ENCODE data around the gene ROBO1. TPM values are rescaled to one million over a fixed set of nuclear protein-coding genes. Genes with fewer than 3 reads are reported as not detected.

The ROBO1 gene
- total RNA-seq, 1 experiment from 2014 or later: 35.5 TPM

DNA sequence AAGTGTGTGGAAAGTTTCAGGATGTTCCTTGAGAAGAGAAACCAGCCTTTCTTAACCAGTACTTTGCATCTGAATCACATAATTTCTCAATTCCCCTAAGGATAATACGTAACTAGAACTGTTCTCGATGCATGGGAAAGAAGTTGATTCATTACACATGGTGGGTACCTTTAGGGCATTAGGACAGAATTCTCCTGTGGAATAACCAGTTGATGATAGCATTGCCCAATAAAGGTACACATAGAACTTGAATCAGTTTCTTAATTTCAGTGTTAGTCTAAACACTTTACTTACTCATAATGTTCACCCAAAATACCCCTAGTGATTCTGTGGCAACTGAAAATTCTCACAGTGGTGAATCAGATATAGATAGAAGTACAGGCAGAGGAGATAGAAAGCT lies 1030.9 kb downstream of the ROBO1 start:
- intact Hi-C loops (cut with micrococcal nuclease): no loop called here
- DNase-seq: no peak
- TF ChIP-seq, protein P1, sequence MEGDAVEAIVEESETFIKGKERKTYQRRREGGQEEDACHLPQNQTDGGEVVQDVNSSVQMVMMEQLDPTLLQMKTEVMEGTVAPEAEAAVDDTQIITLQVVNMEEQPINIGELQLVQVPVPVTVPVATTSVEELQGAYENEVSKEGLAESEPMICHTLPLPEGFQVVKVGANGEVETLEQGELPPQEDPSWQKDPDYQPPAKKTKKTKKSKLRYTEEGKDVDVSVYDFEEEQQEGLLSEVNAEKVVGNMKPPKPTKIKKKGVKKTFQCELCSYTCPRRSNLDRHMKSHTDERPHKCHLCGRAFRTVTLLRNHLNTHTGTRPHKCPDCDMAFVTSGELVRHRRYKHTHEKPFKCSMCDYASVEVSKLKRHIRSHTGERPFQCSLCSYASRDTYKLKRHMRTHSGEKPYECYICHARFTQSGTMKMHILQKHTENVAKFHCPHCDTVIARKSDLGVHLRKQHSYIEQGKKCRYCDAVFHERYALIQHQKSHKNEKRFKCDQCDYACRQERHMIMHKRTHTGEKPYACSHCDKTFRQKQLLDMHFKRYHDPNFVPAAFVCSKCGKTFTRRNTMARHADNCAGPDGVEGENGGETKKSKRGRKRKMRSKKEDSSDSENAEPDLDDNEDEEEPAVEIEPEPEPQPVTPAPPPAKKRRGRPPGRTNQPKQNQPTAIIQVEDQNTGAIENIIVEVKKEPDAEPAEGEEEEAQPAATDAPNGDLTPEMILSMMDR (conservative IDR thresholded peaks at IDR 0.05; ENCODE audit: low read depth, low read length): no peak
- TF ChIP-seq EZH2 (IDR thresholded peaks at IDR 0.05; ENCODE audit: low read length, unreplicated experiment) (no peak), EZH2phosphoT487 (IDR thresholded peaks at IDR 0.05; ENCODE audit: borderline replicate concordance, low read length) (no peak)

DNA sequence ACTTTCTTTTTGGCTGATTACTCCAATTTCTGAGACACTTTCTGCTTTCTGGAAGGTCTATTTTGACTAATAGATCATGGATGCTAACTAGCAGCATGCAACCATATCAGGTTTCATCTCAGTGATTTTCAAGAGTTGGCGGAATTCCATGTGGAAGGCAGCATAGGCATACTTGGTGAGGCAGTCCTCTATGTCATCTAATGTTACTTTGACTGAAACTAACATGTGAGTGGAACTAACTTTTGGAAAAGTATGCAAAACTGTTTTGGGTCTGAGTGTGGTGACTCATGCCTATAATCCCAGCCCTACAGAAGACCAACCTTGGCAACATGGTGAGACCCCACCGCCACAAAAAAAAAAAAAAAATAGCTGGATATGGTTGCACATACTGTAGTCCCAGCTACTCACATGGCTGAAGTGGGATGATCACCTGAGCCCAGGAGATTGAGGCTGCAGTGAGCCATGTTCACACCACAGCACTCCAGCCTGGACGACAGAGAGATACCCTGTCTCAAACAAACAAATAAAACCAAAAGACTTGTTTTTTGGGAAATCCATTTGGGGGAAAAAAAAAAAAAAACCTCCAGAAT lies 1033.7 kb downstream of the ROBO1 start:
- Histone ChIP-seq H3K4me1 (ENCODE audit: insufficient read depth, low read length) (no peaks in the 10 kb centered on the region), H3K79me2 (ENCODE audit: low read length) (no peaks in the 10 kb centered on the region), H3K27me3 (ENCODE audit: low read length) (no peaks in the 10 kb centered on the region), H3K27ac (ENCODE audit: low read length) (no peak overlapping the region), H2AFZ (ENCODE audit: low read length) (no peak overlapping the region), H3K9me2 (replicated peaks; ENCODE audit: low read length) (no peaks in the 10 kb centered on the region), H3K36me3 (ENCODE audit: low read depth, low read length) (no peaks in the 10 kb centered on the region), H3K4me2 (ENCODE audit: low read length) (no peak overlapping the region), H3K9ac (ENCODE audit: low read length) (no peak overlapping the region), H4K20me1 (ENCODE audit: low read length) (no peaks in the 10 kb centered on the region), H3K9me3 (ENCODE audit: low read length) (no peaks in the 10 kb centered on the region), H3K4me3 (ENCODE audit: low read length) (no peak overlapping the region), H3F3A (ENCODE audit: low read length, unreplicated experiment) (no peaks in the 10 kb centered on the region)
- ATAC-seq: peak; percentile 51
- intact Hi-C loops (cut with micrococcal nuclease): no loop called here
- ChIA-PET POLR2A (ENCODE audit: unreplicated experiment) (no interaction called here), CTCF (no interaction called here)
- no peak for TF ChIP-seq EZH2 (IDR thresholded peaks at IDR 0.05; ENCODE audit: low read length, unreplicated experiment)
- peak; percentile 61 for DNase-seq
- no TSS peak for BruUV-seq (replicated peaks)

More for the DNA sequence above, 1030.9 kb downstream of the ROBO1 start:
- POLR2A ChIA-PET (ENCODE audit: unreplicated experiment): no interaction called here
- Histone ChIP-seq H3K4me2 (ENCODE audit: low read length) (no peak overlapping the region), H3K4me3 (ENCODE audit: low read length) (no peak overlapping the region), H3K9me3 (ENCODE audit: low read length) (no peaks in the 10 kb centered on the region), H3K4me1 (ENCODE audit: insufficient read depth, low read length) (no peaks in the 10 kb centered on the region), H3K79me2 (ENCODE audit: low read length) (no peaks in the 10 kb centered on the region), H4K20me1 (ENCODE audit: low read length) (no peaks in the 10 kb centered on the region), H3K36me3 (ENCODE audit: low read depth, low read length) (no peaks in the 10 kb centered on the region), H2AFZ (ENCODE audit: low read length) (no peak overlapping the region), H3F3A (ENCODE audit: low read length, unreplicated experiment) (no peaks in the 10 kb centered on the region), H3K27me3 (ENCODE audit: low read length) (no peaks in the 10 kb centered on the region), H3K9me2 (replicated peaks; ENCODE audit: low read length) (no peaks in the 10 kb centered on the region), H3K9ac (ENCODE audit: low read length) (no peak overlapping the region), H3K27ac (ENCODE audit: low read length) (no peak overlapping the region)
- ATAC-seq: no peak
- CTCF ChIA-PET: no interaction called here
- BruUV-seq (replicated peaks): no TSS peak

DNA sequence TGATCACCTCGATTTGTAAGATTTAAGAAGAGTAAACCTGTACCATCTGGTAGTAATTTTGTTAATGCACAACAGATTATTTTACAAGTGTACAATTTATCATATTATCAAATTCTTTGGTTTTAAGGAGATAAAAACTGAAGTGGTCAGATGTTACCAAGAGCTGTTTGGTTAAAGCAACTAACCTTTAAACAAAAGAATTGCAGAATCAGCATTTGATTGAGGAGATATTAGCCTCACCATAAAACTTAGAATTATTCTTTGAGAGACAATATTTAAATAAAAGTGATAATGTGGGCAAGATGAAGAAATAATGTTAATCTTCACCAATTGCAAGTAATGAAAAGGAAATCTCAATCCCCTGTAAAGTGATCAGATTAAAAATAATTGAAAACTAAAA lies 1034.9 kb downstream of the ROBO1 start:
- no peak overlapping the region for H2AFZ ChIP-seq (ENCODE audit: low read length)
- no peaks in the 10 kb centered on the region for H3K9me2 ChIP-seq (replicated peaks; ENCODE audit: low read length)
- no peak overlapping the region for H3K4me3 ChIP-seq (ENCODE audit: low read length)
- no peak for ATAC-seq
- H3K36me3 ChIP-seq (ENCODE audit: low read depth, low read length): no peaks in the 10 kb centered on the region
- H3K79me2 ChIP-seq (ENCODE audit: low read length): no peaks in the 10 kb centered on the region
- TF ChIP-seq, protein P1 (conservative IDR thresholded peaks at IDR 0.05; ENCODE audit: low read depth, low read length): no peak
- TF ChIP-seq EZH2phosphoT487 (IDR thresholded peaks at IDR 0.05; ENCODE audit: borderline replicate concordance, low read length) (no peak), EZH2 (IDR thresholded peaks at IDR 0.05; ENCODE audit: low read length, unreplicated experiment) (no peak)
- no peaks in the 10 kb centered on the region for H3K4me1 ChIP-seq (ENCODE audit: insufficient read depth, low read length)
- H3K4me2 ChIP-seq (ENCODE audit: low read length): no peak overlapping the region
- no peak overlapping the region for H3K27ac ChIP-seq (ENCODE audit: low read length)
- intact Hi-C loops (cut with micrococcal nuclease): no loop called here
- CTCF ChIA-PET: no interaction called here
- H3K9ac ChIP-seq (ENCODE audit: low read length): no peak overlapping the region
- DNase-seq: no peak
- POLR2A ChIA-PET (ENCODE audit: unreplicated experiment): no interaction called here
- BruUV-seq (replicated peaks): no TSS peak
- no peaks in the 10 kb centered on the region for H3K27me3 ChIP-seq (ENCODE audit: low read length)
- no peaks in the 10 kb centered on the region for H3F3A ChIP-seq (ENCODE audit: low read length, unreplicated experiment)
- H4K20me1 ChIP-seq (ENCODE audit: low read length): no peaks in the 10 kb centered on the region
- H3K9me3 ChIP-seq (ENCODE audit: low read length): no peaks in the 10 kb centered on the region

Measured in PC-3 (cell line).